HCT116 (cell line): ENCODE data around the gene ARHGAP29. TPM values are rescaled to one million over a fixed set of nuclear protein-coding genes. Genes with fewer than 3 reads are reported as not detected.

Experiments
- ATAC-seq: fragments of 200-7000 bp; cut with Tn5 transposase; 2 replicates; pipeline ENCODE4 v1.9.1; 2020; ENCODE audit warnings: mild to moderate bottlenecking, moderate library complexity
- BruUV-seq: library from RNA; stranded (reverse); fragments of 400-500 nt; replicated peaks from 2 replicates; lab custom pipeline; 2021; lab: Mats Ljungman, UMichigan
- CTCF ChIA-PET: fragments of 300-600 bp; sonication (Branson Sonifier 250); formaldehyde crosslinking; loops from one replicate; lab custom pipeline; 2021; ENCODE audit warnings: antibody characterized with exemption; lab: Charles Lee
- POLR2A ChIA-PET: fragments of 300-600, 350-600 bp; sonication (Branson Sonifier 250); formaldehyde crosslinking; loops from one replicate; lab custom pipeline; 2021; ENCODE audit warnings: antibody characterized with exemption; lab: Charles Lee
- RAD21 ChIA-PET, 2 experiments: fragments of 300-600 bp; sonication (Branson Sonifier 250); formaldehyde crosslinking; loops; one replicate each; lab custom pipeline; 2023; ENCODE audit warnings: low total read pairs in 2 of 2; ENCODE audit not compliant: uncharacterized antibody in 2 of 2, unreplicated experiment in 2 of 2, low non-redundant PET in 1 of 2; lab: Charles Lee
- DNase-seq: peaks from one replicate; pipeline ENCODE4 v3.0.0-alpha.2; 2010; ENCODE audit warnings: low read depth, low spot score
- H2AFZ ChIP-seq: fragments of 200-600 bp; shearing (Covaris generic), sonication (generic); 2 replicates; pipeline ENCODE4 v1.6.1; 2017; ENCODE audit warnings: low read depth, mixed run types, mixed read lengths, antibody characterized with exemption, low read length; ENCODE audit not compliant: poor library complexity, severe bottlenecking
- H3K27ac ChIP-seq: 2 replicates; pipeline ENCODE4 v1.5.1; 2012; ENCODE audit warnings: low read depth, low read length
- H3K27me3 ChIP-seq: fragments of 200-600 bp; sonication (generic); 2 replicates; pipeline ENCODE4 v1.6.1; 2016; ENCODE audit warnings: mixed run types, low read length, mixed read lengths; ENCODE audit not compliant: insufficient read depth
- H3K36me3 ChIP-seq, 2 experiments: fragments of 200-500 bp in 1 of 2; fragments of 200-600 bp in 1 of 2; sonication (Bioruptor generic) in 1 of 2; sonication (generic) in 1 of 2; 2 replicates each; pipeline versions ENCODE4 v1.5.1 to v1.6.1; 2014 to 2016; ENCODE audit warnings: low read length in 2 of 2, inconsistent platforms in 1 of 2, mixed read lengths in 1 of 2, mixed run types in 1 of 2; ENCODE audit not compliant: insufficient read depth in 2 of 2, control insufficient read depth in 1 of 2
- H3K4me1 ChIP-seq, 2 experiments: fragments of 200-600 bp in 1 of 2; sonication (generic) in 1 of 2; 2 replicates each; pipeline versions ENCODE4 v1.5.1 to v1.6.1; 2012 to 2017; ENCODE audit warnings: low read length in 2 of 2, inconsistent platforms in 1 of 2, mild to moderate bottlenecking in 1 of 2, mixed read lengths in 1 of 2, mixed run types in 1 of 2, moderate library complexity in 1 of 2; ENCODE audit not compliant: insufficient read depth in 2 of 2, control insufficient read depth in 1 of 2
- H3K4me2 ChIP-seq: fragments of 200-600 bp; sonication (generic); 2 replicates; pipeline ENCODE4 v1.6.1; 2017; ENCODE audit warnings: mixed run types, low read length, mixed read lengths
- H3K4me3 ChIP-seq, 2 experiments: fragments of 200-600 bp in 1 of 2; sonication (generic) in 1 of 2; replicated peaks in 1 of 2; 2 replicates each; pipeline ENCODE4 v1.5.1; 2011 to 2016; ENCODE audit warnings: low read length in 2 of 2, control low read depth in 1 of 2, low read depth in 1 of 2, mild to moderate bottlenecking in 1 of 2, mixed read lengths in 1 of 2, mixed run types in 1 of 2
- H3K79me2 ChIP-seq: fragments of 200-600 bp; sonication (generic); 2 replicates; pipeline ENCODE4 v1.6.1; 2017; ENCODE audit warnings: mild to moderate bottlenecking, mixed run types, low read length, moderate library complexity, mixed read lengths; ENCODE audit not compliant: insufficient read depth
- H3K9ac ChIP-seq: fragments of 200-600 bp; sonication (generic); 2 replicates; pipeline ENCODE4 v1.6.1; 2016; ENCODE audit warnings: low read length, mixed read lengths
- H3K9me2 ChIP-seq: fragments of 200-600 bp; sonication (generic), shearing (Covaris generic); 2 replicates; pipeline ENCODE4 v1.6.1; 2017; ENCODE audit warnings: mixed run types, mild to moderate bottlenecking, moderate library complexity; ENCODE audit not compliant: insufficient read depth
- H3K9me3 ChIP-seq, 2 experiments: fragments of 200-500 bp in 1 of 2; fragments of 200-600 bp in 1 of 2; sonication (Bioruptor generic) in 1 of 2; sonication (generic) in 1 of 2; 2 replicates each; pipeline ENCODE4 v1.6.1; 2014 to 2017; ENCODE audit warnings: low read length in 2 of 2, mixed read lengths in 2 of 2, inconsistent platforms in 1 of 2, low read depth in 1 of 2, mild to moderate bottlenecking in 1 of 2, mixed run types in 1 of 2, moderate library complexity in 1 of 2; ENCODE audit not compliant: control insufficient read depth in 1 of 2, insufficient read depth in 1 of 2
- H4K20me1 ChIP-seq: fragments of 200-600 bp; sonication (generic), shearing (Covaris generic); 2 replicates; pipeline ENCODE4 v1.6.1; 2017; ENCODE audit warnings: mixed run types, mild to moderate bottlenecking, moderate library complexity; ENCODE audit not compliant: insufficient read depth
- ELF1 ChIP-seq: IDR thresholded peaks from 2 replicates; pipeline ENCODE4 v1.6.1; 2012; ENCODE audit warnings: low read depth, borderline replicate concordance
- EZH2phosphoT487 ChIP-seq: fragments of 200-600 bp; IDR thresholded peaks from 2 replicates; pipeline ENCODE4 v1.6.1; 2018; ENCODE audit warnings: antibody characterized with exemption, borderline replicate concordance
- JUND ChIP-seq: IDR thresholded peaks from 2 replicates; pipeline ENCODE4 v1.6.1; 2012
- POLR2A ChIP-seq: IDR thresholded peaks from 2 replicates; pipeline ENCODE4 v1.7.0; 2011; ENCODE audit warnings: borderline replicate concordance; ENCODE audit not compliant: insufficient read depth, insufficient read length; ENCODE audit errors: extremely low read depth
- RAD21 ChIP-seq: IDR thresholded peaks from 2 replicates; pipeline ENCODE4 v1.6.1; 2012; ENCODE audit warnings: low read depth, mild to moderate bottlenecking
- YY1 ChIP-seq: IDR thresholded peaks from 2 replicates; pipeline ENCODE4 v1.6.1; 2011; ENCODE audit warnings: low read length, low read depth, moderate library complexity, mild to moderate bottlenecking; ENCODE audit not compliant: insufficient replicate concordance; ENCODE audit errors: extremely low read depth
- ZFX ChIP-seq: fragments of 450-650 bp; IDR thresholded peaks from 2 replicates; pipeline ENCODE4 v1.6.1; 2017
- ZNF274 ChIP-seq: fragments of 200-500 bp; sonication (Bioruptor generic); IDR thresholded peaks from 2 replicates; pipeline ENCODE4 v1.6.1; 2014; ENCODE audit warnings: mild to moderate bottlenecking, low read depth, low read length, inconsistent platforms
- intact Hi-C: fragments of 100-400 bp; cut with micrococcal nuclease; formaldehyde crosslinking; loops from 2 replicates; pipeline ENCODE4 v1.10.0; 2022
- total RNA-seq: library from RNA; stranded (reverse); gene quantifications from one replicate; pipeline ENCODE4 v1.2.1, GENCODE V29; 2021; ENCODE audit not compliant: unreplicated experiment
- TF ChIP-seq, protein P1 (sequence below): IDR thresholded peaks from 2 replicates; pipeline ENCODE4 v1.6.1; 2012
- TF ChIP-seq, protein P2 (sequence below): IDR thresholded peaks from 2 replicates; pipeline ENCODE4 v1.6.1; 2012; ENCODE audit warnings: low read depth

Gene ARHGAP29
- total RNA-seq, 1 experiment from 2014 or later = 128 TPM

DNA sequence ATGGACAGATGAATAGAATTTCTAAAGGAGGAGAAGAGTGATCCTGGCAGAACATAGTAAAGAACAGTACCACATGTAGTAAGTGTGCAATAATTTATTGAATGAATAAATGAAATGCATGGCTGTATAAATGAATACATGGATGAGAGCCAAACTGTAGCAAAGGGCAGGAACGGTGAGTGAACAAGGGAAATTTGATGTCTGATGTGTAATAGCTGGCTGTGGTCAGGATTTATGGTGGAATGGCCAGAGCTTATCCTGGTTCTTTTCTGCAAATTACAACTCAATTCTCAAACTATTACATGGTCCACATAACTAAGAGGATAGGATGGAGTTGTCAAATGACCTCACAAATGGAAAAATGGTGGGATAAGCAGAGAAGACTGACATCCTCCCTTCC is 43.2 kb upstream of the ARHGAP29 start:
- RAD21 ChIA-PET = no interaction called here
- POLR2A ChIA-PET = interaction anchor here (2.4 to 2.5 kb wide), 2 partner anchors 9 to 43 kb away, joined by 9 to 10 read pairs; partner anchors contain the start of gene ARHGAP29
- no peaks in the 10 kb centered on the region for H3K79me2 ChIP-seq
- H2AFZ ChIP-seq = no peak overlapping the region
- no TSS peak for BruUV-seq
- peak overlapping the region; percentile 68 for H3K4me2 ChIP-seq
- H3K9ac ChIP-seq = peak overlapping the region; percentile 58
- no peaks in the 10 kb centered on the region for H3K9me3 ChIP-seq
- no peak for TF ChIP-seq YY1
- no peak for TF ChIP-seq ZNF274
- no peak for TF ChIP-seq RAD21
- TF ChIP-seq ELF1 = no peak
- no peak for TF ChIP-seq JUND
- TF ChIP-seq POLR2A = no peak
- no peak for TF ChIP-seq EZH2phosphoT487
- TF ChIP-seq ZFX = no peak
- TF ChIP-seq, protein P1, sequence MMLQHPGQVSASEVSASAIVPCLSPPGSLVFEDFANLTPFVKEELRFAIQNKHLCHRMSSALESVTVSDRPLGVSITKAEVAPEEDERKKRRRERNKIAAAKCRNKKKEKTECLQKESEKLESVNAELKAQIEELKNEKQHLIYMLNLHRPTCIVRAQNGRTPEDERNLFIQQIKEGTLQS = no peak
- TF ChIP-seq, protein P2, sequence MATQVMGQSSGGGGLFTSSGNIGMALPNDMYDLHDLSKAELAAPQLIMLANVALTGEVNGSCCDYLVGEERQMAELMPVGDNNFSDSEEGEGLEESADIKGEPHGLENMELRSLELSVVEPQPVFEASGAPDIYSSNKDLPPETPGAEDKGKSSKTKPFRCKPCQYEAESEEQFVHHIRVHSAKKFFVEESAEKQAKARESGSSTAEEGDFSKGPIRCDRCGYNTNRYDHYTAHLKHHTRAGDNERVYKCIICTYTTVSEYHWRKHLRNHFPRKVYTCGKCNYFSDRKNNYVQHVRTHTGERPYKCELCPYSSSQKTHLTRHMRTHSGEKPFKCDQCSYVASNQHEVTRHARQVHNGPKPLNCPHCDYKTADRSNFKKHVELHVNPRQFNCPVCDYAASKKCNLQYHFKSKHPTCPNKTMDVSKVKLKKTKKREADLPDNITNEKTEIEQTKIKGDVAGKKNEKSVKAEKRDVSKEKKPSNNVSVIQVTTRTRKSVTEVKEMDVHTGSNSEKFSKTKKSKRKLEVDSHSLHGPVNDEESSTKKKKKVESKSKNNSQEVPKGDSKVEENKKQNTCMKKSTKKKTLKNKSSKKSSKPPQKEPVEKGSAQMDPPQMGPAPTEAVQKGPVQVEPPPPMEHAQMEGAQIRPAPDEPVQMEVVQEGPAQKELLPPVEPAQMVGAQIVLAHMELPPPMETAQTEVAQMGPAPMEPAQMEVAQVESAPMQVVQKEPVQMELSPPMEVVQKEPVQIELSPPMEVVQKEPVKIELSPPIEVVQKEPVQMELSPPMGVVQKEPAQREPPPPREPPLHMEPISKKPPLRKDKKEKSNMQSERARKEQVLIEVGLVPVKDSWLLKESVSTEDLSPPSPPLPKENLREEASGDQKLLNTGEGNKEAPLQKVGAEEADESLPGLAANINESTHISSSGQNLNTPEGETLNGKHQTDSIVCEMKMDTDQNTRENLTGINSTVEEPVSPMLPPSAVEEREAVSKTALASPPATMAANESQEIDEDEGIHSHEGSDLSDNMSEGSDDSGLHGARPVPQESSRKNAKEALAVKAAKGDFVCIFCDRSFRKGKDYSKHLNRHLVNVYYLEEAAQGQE = no peak
- H3K4me3 ChIP-seq = no peak overlapping the region
- intact Hi-C loops = no loop called here
- H3K9me2 ChIP-seq = no peaks in the 10 kb centered on the region
- H4K20me1 ChIP-seq = no peaks in the 10 kb centered on the region
- peak overlapping the region; percentile 69 for H3K27ac ChIP-seq
- ATAC-seq = no peak
- CTCF ChIA-PET = interaction anchor here (1.2 kb wide), 1 partner anchor 10 kb away, joined by 3 read pairs; no protein-coding TSS in a partner anchor
- no peaks in the 10 kb centered on the region for H3K27me3 ChIP-seq
- H3K36me3 ChIP-seq = no peaks in the 10 kb centered on the region
- DNase-seq = no peak
- peaks cover 41 to 75% of the 10 kb centered on the region in 2 experiments for H3K4me1 ChIP-seq
